SK-N-SH treated with all-trans-retinoic acid at 6 μM for 48 hours (cell line): ENCODE data around the gene SULT2A1.
A peak's percentile ranks its signal among the peaks of the same experiment; 100 is the strongest.

ENCODE experiments used
- ATAC-seq: fragments of 200-7000 bp; cut with Tn5 transposase; 3 replicates; pipeline ENCODE4 v1.9.1; 2020; ENCODE audit warnings: mild to moderate bottlenecking, moderate library complexity
- ARNTL ChIP-seq: fragments of 450-650 bp; formaldehyde crosslinking; IDR thresholded peaks from 2 replicates; pipeline ENCODE4 v1.5.0; 2020; ENCODE audit warnings: low read depth, mild to moderate bottlenecking, moderate library complexity, borderline replicate concordance
- BACH2 ChIP-seq: fragments of 250-450 bp; sonication (Bioruptor Pico); IDR thresholded peaks from 2 replicates; pipeline ENCODE4 v1.9.0; 2021; ENCODE audit warnings: mild to moderate bottlenecking, borderline replicate concordance
- CREB5 ChIP-seq: fragments of 250-450 bp; sonication (Bioruptor Pico); IDR thresholded peaks from 2 replicates; pipeline ENCODE4 v1.5.1; 2020; ENCODE audit warnings: low read depth, mild to moderate bottlenecking, moderate library complexity
- CSDC2 ChIP-seq: fragments of 250-450 bp; sonication (Bioruptor Pico); IDR thresholded peaks from 2 replicates; pipeline ENCODE4 v1.5.0; 2020; ENCODE audit warnings: mild to moderate bottlenecking, moderate library complexity
- CSRNP3 ChIP-seq: fragments of 250-450 bp; sonication (Bioruptor Pico); IDR thresholded peaks from 2 replicates; pipeline ENCODE4 v1.5.1; 2021; ENCODE audit warnings: mild to moderate bottlenecking, moderate library complexity
- ESRRG ChIP-seq: fragments of 250-450 bp; sonication (Bioruptor Pico); IDR thresholded peaks from 2 replicates; pipeline ENCODE4 v1.6.1; 2021; ENCODE audit warnings: mild to moderate bottlenecking
- GLIS3 ChIP-seq: fragments of 250-450 bp; sonication (Bioruptor Pico); IDR thresholded peaks from 2 replicates; pipeline ENCODE4 v1.5.0; 2020; ENCODE audit warnings: mild to moderate bottlenecking, moderate library complexity
- ISL1 ChIP-seq: fragments of 250-450 bp; sonication (Bioruptor Pico); IDR thresholded peaks from 2 replicates; pipeline ENCODE4 v2.1.2; 2022; ENCODE audit warnings: mild to moderate bottlenecking, moderate library complexity
- OSR1 ChIP-seq: fragments of 250-450 bp; sonication (Bioruptor Pico); IDR thresholded peaks from 2 replicates; pipeline ENCODE4 v1.8.0; 2022; ENCODE audit warnings: moderate library complexity, mild to moderate bottlenecking, inconsistent platforms
- PPARA ChIP-seq: fragments of 250-450 bp; sonication (Bioruptor Pico); IDR thresholded peaks from 2 replicates; pipeline ENCODE4 v1.5.0; 2020; ENCODE audit warnings: mild to moderate bottlenecking, borderline replicate concordance
- TCF4 ChIP-seq: fragments of 250-450 bp; sonication (Bioruptor Pico); IDR thresholded peaks from 2 replicates; pipeline ENCODE4 v1.8.0; 2021; ENCODE audit warnings: mild to moderate bottlenecking, moderate library complexity, borderline replicate concordance
- TOX ChIP-seq: fragments of 250-450 bp; sonication (Bioruptor Pico); IDR thresholded peaks from 2 replicates; pipeline ENCODE4 v1.8.0; 2021; ENCODE audit warnings: mild to moderate bottlenecking, moderate library complexity, borderline replicate concordance
- TSHZ2 ChIP-seq: fragments of 250-450 bp; sonication (Bioruptor Pico); IDR thresholded peaks from 2 replicates; pipeline ENCODE4 v1.5.0; 2020; ENCODE audit warnings: mild to moderate bottlenecking, moderate library complexity
- ZFP3 ChIP-seq: fragments of 250-450 bp; sonication (Bioruptor Pico); IDR thresholded peaks from 2 replicates; pipeline ENCODE4 v1.5.0; 2020; ENCODE audit warnings: mild to moderate bottlenecking, moderate library complexity
- ZFP30 ChIP-seq: fragments of 450-650 bp; formaldehyde crosslinking; IDR thresholded peaks from 2 replicates; pipeline ENCODE4 v1.5.0; 2022; ENCODE audit warnings: mild to moderate bottlenecking, moderate library complexity
- ZNF565 ChIP-seq: fragments of 450-650 bp; formaldehyde crosslinking; conservative IDR thresholded peaks from 2 replicates; pipeline ENCODE4 v1.5.0; 2020; ENCODE audit warnings: low read depth, mild to moderate bottlenecking, moderate library complexity
- ZNF70 ChIP-seq: fragments of 450-650 bp; formaldehyde crosslinking; IDR thresholded peaks from 2 replicates; pipeline ENCODE4 v1.5.0; 2020; ENCODE audit warnings: mild to moderate bottlenecking, moderate library complexity
- ZNF8 ChIP-seq: fragments of 450-650 bp; formaldehyde crosslinking; IDR thresholded peaks from 2 replicates; pipeline ENCODE4 v1.5.0; 2020; ENCODE audit warnings: mild to moderate bottlenecking, moderate library complexity
- TF ChIP-seq, protein P1 (sequence below): fragments of 250-450 bp; sonication (Bioruptor Pico); IDR thresholded peaks from 2 replicates; pipeline ENCODE4 v1.8.0; 2021; ENCODE audit warnings: low read depth, mild to moderate bottlenecking, moderate library complexity, borderline replicate concordance
- TF ChIP-seq, protein P2 (sequence below): fragments of 250-450 bp; sonication (Bioruptor Pico); IDR thresholded peaks from 2 replicates; pipeline ENCODE4 v1.8.0; 2020; ENCODE audit warnings: mild to moderate bottlenecking, moderate library complexity, borderline replicate concordance

Gene SULT2A1

DNA sequence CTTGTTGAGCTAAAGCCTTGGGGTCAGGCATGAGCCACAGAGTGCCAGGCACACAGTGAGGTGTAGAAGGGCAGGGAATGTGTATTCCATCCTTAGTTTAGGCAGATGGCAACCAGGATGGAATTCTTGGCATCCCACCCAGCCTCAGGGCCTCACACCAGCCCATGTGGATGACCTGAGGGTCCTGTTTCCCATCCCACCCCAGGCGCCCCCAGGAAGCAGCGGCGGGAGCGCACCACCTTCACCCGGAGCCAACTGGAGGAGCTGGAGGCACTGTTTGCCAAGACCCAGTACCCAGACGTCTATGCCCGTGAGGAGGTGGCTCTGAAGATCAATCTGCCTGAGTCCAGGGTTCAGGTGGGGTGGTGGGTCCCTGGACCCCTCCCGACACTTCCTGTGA, 50.1 kb downstream of the SULT2A1 start:
- no peak for ATAC-seq
- no peak for TF ChIP-seq OSR1
- no peak for TF ChIP-seq ZNF565 (CRISPR knock-in tag)
- no peak for TF ChIP-seq CSRNP3
- TF ChIP-seq CSDC2 (CRISPR knock-in tag), result no peak
- no peak for TF ChIP-seq ZNF70 (CRISPR knock-in tag)
- no peak for TF ChIP-seq PPARA (CRISPR knock-in tag)

- no peak for TF ChIP-seq ZNF70 (CRISPR knock-in tag)
- no peak for ATAC-seq
Measured at GRCh38 chr19:47832723-47833122, 53.4 kb downstream of the SULT2A1 start.

DNA sequence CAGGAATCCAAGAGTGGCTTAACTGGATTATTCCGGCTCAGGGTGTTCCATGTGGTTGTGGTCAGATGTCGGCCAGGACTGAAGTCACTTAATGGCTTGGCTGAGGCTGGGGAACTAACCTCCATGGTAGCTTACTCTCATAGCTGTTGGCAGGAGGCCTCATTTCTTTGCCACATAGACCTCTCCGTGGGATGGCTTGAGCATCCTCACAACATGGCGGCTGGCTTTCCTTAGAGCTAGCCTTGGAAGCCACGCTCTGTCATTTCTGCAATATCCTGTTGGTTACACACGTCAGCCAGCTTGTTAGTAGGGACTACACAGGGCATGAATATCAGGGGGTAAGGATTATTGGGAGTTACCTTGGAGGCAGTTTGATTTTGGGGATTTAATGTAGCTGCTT, 59.3 kb downstream of the SULT2A1 start:
- TF ChIP-seq, protein P1, sequence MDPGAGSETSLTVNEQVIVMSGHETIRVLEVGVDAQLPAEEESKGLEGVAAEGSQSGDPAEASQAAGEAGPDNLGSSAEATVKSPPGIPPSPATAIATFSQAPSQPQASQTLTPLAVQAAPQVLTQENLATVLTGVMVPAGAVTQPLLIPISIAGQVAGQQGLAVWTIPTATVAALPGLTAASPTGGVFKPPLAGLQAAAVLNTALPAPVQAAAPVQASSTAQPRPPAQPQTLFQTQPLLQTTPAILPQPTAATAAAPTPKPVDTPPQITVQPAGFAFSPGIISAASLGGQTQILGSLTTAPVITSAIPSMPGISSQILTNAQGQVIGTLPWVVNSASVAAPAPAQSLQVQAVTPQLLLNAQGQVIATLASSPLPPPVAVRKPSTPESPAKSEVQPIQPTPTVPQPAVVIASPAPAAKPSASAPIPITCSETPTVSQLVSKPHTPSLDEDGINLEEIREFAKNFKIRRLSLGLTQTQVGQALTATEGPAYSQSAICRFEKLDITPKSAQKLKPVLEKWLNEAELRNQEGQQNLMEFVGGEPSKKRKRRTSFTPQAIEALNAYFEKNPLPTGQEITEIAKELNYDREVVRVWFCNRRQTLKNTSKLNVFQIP (CRISPR knock-in tag), result no peak
- no peak for TF ChIP-seq ISL1 (CRISPR knock-in tag)
- peak; percentile 94 for TF ChIP-seq ZNF565 (CRISPR knock-in tag)
- ATAC-seq, result no peak

DNA sequence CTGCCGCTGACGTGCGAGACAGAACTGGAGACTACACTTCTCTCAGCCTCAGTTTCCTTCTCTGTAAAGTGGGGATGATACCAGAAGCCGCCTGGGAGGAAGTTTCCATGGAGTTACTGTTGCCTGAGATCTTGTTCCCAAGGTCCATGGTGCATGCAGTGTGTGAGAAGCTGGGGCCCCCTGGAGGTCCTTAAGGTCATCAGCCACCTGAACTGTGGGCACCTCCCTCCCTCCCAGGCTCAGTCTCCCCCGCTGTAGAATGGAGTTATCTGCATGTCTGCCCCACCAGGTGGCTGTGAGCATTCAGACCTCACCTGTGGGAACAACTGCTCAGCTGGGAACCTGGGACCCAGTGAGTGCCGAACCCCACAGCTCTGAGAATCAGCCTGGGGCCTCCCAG, 61.7 kb downstream of the SULT2A1 start:
- TF ChIP-seq ZNF8 (CRISPR knock-in tag), result no peak
- no peak for TF ChIP-seq ISL1 (CRISPR knock-in tag)
- no peak for TF ChIP-seq ZFP3
- no peak for TF ChIP-seq OSR1
- no peak for TF ChIP-seq ESRRG (CRISPR knock-in tag)
- no peak for TF ChIP-seq CSRNP3
- no peak for TF ChIP-seq ZNF70 (CRISPR knock-in tag)
- TF ChIP-seq, protein P2, sequence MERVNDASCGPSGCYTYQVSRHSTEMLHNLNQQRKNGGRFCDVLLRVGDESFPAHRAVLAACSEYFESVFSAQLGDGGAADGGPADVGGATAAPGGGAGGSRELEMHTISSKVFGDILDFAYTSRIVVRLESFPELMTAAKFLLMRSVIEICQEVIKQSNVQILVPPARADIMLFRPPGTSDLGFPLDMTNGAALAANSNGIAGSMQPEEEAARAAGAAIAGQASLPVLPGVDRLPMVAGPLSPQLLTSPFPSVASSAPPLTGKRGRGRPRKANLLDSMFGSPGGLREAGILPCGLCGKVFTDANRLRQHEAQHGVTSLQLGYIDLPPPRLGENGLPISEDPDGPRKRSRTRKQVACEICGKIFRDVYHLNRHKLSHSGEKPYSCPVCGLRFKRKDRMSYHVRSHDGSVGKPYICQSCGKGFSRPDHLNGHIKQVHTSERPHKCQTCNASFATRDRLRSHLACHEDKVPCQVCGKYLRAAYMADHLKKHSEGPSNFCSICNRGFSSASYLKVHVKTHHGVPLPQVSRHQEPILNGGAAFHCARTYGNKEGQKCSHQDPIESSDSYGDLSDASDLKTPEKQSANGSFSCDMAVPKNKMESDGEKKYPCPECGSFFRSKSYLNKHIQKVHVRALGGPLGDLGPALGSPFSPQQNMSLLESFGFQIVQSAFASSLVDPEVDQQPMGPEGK (CRISPR knock-in tag), result no peak
- TF ChIP-seq, protein P1 (CRISPR knock-in tag), result no peak
- no peak for TF ChIP-seq ARNTL (CRISPR knock-in tag)
- no peak for ATAC-seq

DNA sequence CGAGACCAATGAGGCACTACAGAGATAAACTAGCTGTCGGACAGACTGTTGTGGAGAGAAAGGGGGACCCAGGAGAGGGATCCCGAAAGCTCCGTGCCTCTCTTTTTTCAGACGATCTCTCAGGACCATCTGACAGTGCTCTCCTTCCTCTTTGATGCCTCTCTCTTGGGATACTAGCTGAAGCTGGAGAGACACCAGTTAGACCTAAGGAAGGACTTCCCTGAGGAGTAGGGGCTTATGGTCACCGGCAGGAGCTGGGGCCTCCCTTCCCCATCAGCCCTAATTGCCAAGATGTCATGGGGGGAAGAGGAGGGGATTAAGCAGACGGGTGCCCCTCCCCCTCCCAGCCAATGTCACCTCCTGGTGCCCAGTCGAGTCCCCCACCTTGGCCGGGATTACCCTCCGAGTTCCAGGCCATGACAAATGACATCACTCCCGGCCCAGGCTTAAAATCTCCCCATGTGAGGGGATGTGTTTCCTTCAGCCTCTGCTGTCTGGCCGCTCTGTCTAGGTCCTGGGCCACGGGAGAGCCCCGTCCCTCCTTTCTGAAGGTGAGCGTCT, 64.6 kb downstream of the SULT2A1 start, which contains the start of gene CRX:
CRX (plus strand) TSS at position 478 of the 561 bp plus-strand sequence. CDS start 12,507 bp downstream, outside the sequence.
- ATAC-seq, result no peak
- no peak for TF ChIP-seq ISL1 (CRISPR knock-in tag)
- no peak for TF ChIP-seq CREB5
- TF ChIP-seq GLIS3 (CRISPR knock-in tag), result no peak
- TF ChIP-seq TOX, result no peak
- TF ChIP-seq OSR1, result no peak
- no peak for TF ChIP-seq TCF4 (CRISPR knock-in tag)
- no peak for TF ChIP-seq ZFP30 (CRISPR knock-in tag)
- TF ChIP-seq BACH2, result no peak
- no peak for TF ChIP-seq TSHZ2
- no peak for TF ChIP-seq ZNF70 (CRISPR knock-in tag)
- TF ChIP-seq CSRNP3, result no peak
